ENCODE data around the gene COL2A1. TPM values are rescaled to one million over a fixed set of nuclear protein-coding genes. Genes with fewer than 3 reads are reported as not detected.
A peak's percentile ranks its signal among the peaks of the same experiment; 100 is the strongest.

Gene COL2A1
- total and polyA plus RNA-seq, 4 donors = not detected

DNA sequence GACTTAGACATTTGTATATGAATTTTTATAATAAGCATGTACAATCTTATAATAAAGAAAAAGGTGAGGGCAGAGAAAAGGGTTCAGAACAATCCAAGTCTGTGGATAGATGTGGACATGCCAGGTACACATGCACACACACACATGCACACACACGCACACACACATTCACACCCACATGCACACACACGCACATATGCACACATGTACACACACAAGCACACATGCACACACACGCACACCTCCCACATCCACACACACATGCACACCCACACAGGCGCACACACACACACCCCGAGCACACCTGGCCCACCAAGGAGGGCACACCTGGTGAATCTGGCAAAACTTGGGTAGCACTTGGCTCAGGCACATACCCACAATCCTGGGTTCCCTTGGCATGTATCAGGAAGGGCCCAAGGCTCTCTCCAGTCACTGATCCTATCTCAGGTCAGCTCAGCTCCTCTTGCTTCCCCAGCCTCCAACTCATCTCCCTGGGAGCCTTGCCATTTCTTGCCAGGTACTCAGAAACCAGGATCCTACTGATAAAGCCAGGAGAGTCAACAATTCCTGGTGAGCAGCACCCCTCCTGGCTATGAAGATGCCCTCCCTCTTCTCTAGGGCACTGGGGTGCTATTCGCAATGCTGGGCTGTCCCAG lies 59.5 kb downstream of the COL2A1 start:
- WGBS, 2 donors = 85 to 91% methylated on average over 6 of the region's 6 CpGs
- DNase-seq (no peak), ATAC-seq (ENCODE audit: low FRiP score) (no peak)
- no peaks in the 10 kb centered on the region for H3K27me3 ChIP-seq (ENCODE audit: control insufficient read depth in 1 of 2, insufficient read depth in 2 of 2, low read length in 1 of 2)
- no peaks in the 10 kb centered on the region for H3K9me3 ChIP-seq (ENCODE audit: control insufficient read depth, low read length)
- H3K36me3 ChIP-seq (ENCODE audit: control insufficient read depth in 1 of 2, insufficient read depth in 2 of 2, low read length in 1 of 2) = no peaks in the 10 kb centered on the region
- no peak overlapping the region for H3K4me3 ChIP-seq (ENCODE audit: low read length in 2 of 2)
- no peak overlapping the region for H3K27ac ChIP-seq (ENCODE audit: low read depth in 1 of 2, low read length in 2 of 2)
- H3K4me1 ChIP-seq (ENCODE audit: control insufficient read depth in 1 of 2, insufficient read depth in 2 of 2, low read length in 2 of 2) = no peaks in the 10 kb centered on the region
- intact Hi-C loops (cut with DNase I) = loop anchor here in 1 of 2 donors (5.0 kb wide), 2 partner anchors 38 to 73 kb away; no protein-coding TSS in a partner anchor

DNA sequence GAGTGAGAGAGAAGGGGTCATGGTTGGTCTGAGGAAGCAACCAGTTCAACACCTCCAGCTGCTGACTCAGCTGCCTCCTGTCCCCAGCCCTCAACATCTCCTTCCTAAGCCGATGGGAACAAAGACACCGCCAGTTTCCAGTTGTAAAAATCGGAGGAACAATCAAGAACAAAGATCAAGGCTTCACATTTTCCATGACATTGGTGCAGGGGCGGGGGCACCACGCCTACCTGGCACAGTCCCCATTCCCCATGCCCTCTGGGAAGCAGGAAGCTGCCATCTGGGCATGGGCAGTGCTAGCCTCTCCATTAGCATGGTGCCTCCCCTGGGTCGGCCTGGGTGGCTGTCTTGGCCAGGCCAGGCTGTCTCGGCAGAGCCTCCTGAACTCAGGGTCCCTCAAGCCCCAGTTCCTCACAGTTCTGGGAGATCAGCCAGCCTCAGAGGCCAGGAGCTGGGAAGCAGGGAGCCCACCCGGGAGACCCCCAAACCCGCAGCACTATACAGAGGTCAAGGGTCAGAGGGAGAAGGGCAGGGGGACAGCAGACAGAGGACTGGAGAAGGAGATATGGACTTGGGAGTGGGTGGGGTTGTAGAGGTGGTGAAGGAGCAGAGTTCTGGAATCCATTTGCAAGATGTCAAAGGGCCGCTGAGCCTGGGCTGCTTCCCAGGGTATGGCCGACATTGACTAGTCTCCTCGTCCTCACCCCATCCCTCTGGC lies 60.5 kb downstream of the COL2A1 start:
- Histone ChIP-seq H3K27me3 (ENCODE audit: control insufficient read depth in 1 of 2, insufficient read depth in 2 of 2, low read length in 1 of 2) (no peaks in the 10 kb centered on the region), H3K27ac (ENCODE audit: low read depth in 1 of 2, low read length in 2 of 2) (no peak overlapping the region), H3K36me3 (ENCODE audit: control insufficient read depth in 1 of 2, insufficient read depth in 2 of 2, low read length in 1 of 2) (no peaks in the 10 kb centered on the region), H3K4me1 (ENCODE audit: control insufficient read depth in 1 of 2, insufficient read depth in 2 of 2, low read length in 2 of 2) (no peaks in the 10 kb centered on the region), H3K4me3 (ENCODE audit: low read length in 2 of 2) (no peak overlapping the region), H3K9me3 (ENCODE audit: control insufficient read depth, low read length) (no peaks in the 10 kb centered on the region)
- 76 to 87% methylated on average over 11 to 12 of the region's 12 CpGs for WGBS, 2 donors
- no peak for DNase-seq
- ATAC-seq (ENCODE audit: low FRiP score) = no peak
- intact Hi-C loops (cut with DNase I) = no loop called here

DNA sequence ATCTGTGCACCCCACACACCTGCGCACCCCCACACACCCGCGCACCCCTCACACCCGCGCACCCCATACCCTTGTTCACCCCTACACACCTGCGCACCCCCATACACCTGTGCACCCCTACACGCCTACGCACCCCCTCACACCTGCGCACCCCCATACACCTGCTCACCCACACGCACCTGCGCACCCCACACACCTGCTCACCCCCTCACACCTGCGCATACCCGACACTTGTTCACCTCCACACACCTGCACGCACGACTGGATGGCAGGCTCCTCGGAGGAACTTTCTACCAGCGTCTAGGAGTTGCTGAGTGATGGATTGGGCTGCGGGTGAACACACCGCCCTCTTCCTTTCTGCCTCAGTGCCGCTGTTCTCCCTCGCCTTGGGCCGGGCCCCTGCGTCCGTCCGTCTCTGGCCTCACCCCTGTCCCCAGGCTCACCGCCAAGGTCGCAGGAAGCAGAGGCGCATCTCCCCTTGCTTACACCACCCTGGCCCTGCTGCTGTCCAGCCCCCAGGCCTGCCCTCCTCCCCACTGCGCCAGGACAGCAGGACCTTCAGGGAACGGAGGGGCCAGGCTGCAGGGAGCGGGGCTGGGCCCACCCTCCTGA lies 61.6 kb downstream of the COL2A1 start:
- Histone ChIP-seq H3K4me1 (ENCODE audit: control insufficient read depth in 1 of 2, insufficient read depth in 2 of 2, low read length in 2 of 2) (no peaks in the 10 kb centered on the region), H3K36me3 (ENCODE audit: control insufficient read depth in 1 of 2, insufficient read depth in 2 of 2, low read length in 1 of 2) (no peaks in the 10 kb centered on the region), H3K27ac (ENCODE audit: low read depth in 1 of 2, low read length in 2 of 2) (no peak overlapping the region), H3K4me3 (ENCODE audit: low read length in 2 of 2) (no peak overlapping the region), H3K9me3 (ENCODE audit: control insufficient read depth, low read length) (no peaks in the 10 kb centered on the region), H3K27me3 (ENCODE audit: control insufficient read depth in 1 of 2, insufficient read depth in 2 of 2, low read length in 1 of 2) (no peaks in the 10 kb centered on the region)
- intact Hi-C loops (cut with DNase I) = no loop called here
- ATAC-seq (ENCODE audit: low FRiP score) (peak; percentile 24), DNase-seq (no peak)
- 58 to 60% methylated on average over 30 to 31 of the region's 31 CpGs for WGBS, 2 donors

DNA sequence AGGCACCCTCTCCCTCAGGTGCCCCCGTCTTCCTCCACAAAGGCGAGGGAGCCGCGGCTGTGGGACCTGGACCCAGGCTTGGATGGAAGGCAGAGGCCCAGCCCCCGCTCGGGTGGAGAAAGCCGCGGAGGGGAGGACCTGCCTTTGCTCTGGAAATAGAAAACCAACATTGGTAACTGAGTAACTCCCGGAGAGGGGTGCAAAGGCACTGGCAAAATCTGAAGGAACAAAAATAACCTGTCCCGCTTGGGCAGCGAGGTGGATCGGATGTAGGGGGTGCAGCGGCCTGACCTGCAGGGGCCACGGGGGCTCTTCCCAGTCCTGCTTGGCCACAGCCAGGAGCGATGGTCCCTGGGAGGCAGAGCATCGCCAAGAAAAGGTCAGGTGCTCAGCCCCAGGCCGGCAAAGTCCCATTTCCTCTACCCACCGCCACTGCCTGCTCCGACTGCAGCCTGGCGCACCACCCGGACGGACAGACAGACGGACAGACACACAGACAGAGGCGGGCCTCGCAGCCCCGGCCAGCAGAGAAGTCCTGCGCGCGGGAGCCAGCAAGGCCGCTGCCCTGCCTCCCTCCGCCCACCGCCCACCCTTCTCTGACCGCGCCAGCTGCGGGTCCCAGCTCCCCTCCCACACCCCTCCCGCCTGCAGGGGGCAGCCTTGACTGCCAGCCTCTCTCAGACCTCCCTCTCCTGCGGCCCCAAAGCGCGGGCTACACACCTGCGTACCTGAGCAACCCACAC lies 62.2 kb downstream of the COL2A1 start:
- ATAC-seq (ENCODE audit: low FRiP score) (peak; percentile 3), DNase-seq (no peak)
- Histone ChIP-seq H3K27ac (ENCODE audit: low read depth in 1 of 2, low read length in 2 of 2) (no peak overlapping the region), H3K27me3 (ENCODE audit: control insufficient read depth in 1 of 2, insufficient read depth in 2 of 2, low read length in 1 of 2) (no peaks in the 10 kb centered on the region), H3K9me3 (ENCODE audit: control insufficient read depth, low read length) (no peaks in the 10 kb centered on the region), H3K4me1 (ENCODE audit: control insufficient read depth in 1 of 2, insufficient read depth in 2 of 2, low read length in 2 of 2) (no peaks in the 10 kb centered on the region), H3K4me3 (ENCODE audit: low read length in 2 of 2) (no peak overlapping the region), H3K36me3 (ENCODE audit: control insufficient read depth in 1 of 2, insufficient read depth in 2 of 2, low read length in 1 of 2) (no peaks in the 10 kb centered on the region)
- WGBS, 2 donors = 18 to 21% methylated on average over 34 to 40 of the region's 40 CpGs
- intact Hi-C loops (cut with DNase I) = no loop called here

DNA sequence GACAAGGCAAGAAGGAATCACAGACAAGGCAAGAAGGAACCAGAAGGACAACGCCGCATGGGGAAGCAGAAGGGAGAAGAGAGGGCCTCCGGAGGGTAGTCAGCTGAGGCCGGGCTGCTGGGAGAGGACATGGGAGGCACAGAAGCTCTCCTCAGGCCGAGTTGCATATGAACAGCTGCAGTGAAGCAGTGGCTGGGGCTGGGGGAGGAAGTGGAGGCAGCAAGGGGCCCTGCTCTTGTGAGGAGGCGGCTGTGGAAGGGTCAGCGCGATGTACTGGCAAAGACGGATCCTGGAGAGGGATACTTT lies 62.8 kb downstream of the COL2A1 start:
- Histone ChIP-seq H3K27ac (ENCODE audit: low read depth in 1 of 2, low read length in 2 of 2) (no peak overlapping the region), H3K9me3 (ENCODE audit: control insufficient read depth, low read length) (no peaks in the 10 kb centered on the region), H3K27me3 (ENCODE audit: control insufficient read depth in 1 of 2, insufficient read depth in 2 of 2, low read length in 1 of 2) (no peaks in the 10 kb centered on the region), H3K4me1 (ENCODE audit: control insufficient read depth in 1 of 2, insufficient read depth in 2 of 2, low read length in 2 of 2) (no peaks in the 10 kb centered on the region), H3K36me3 (ENCODE audit: control insufficient read depth in 1 of 2, insufficient read depth in 2 of 2, low read length in 1 of 2) (no peaks in the 10 kb centered on the region), H3K4me3 (ENCODE audit: low read length in 2 of 2) (no peak overlapping the region)
- intact Hi-C loops (cut with DNase I) = no loop called here
- no peak for DNase-seq
- 91 to 94% methylated on average over 9 of the region's 9 CpGs for WGBS, 2 donors
- no peak for ATAC-seq (ENCODE audit: low FRiP score)

DNA sequence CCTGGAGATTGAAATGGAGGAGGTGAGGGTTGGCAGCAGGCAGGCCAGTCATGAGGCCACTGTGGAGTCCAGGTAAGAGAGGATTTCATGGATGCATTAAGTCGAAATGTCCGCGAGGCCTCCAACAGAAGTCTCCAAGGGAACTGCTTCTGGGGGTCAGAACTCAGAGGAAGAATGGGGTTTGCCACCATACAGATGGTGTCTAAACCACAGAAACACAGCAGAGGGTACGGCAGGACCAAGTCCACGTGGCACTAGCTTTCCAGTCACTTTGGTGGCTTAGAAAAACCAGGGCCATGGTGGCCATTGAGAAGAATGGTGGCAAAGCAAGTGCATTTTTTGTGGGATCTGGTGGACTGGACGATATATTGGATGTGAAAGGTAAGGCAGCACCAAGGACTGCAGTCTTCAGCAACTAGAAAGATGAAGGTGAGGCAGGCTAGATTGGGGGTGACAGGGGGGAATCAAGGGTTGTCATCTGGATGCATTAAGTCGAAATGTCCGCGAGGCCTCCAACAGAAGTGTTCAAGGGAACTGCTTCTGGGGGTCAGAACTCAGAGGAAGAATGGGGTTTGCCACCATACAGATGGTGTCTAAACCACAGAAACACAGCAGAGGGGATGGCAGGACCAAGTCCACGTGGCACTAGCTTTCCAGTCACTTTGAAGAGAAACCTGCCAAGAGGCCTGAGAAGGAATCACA lies 63.4 kb downstream of the COL2A1 start:
- H3K36me3 ChIP-seq (ENCODE audit: control insufficient read depth in 1 of 2, insufficient read depth in 2 of 2, low read length in 1 of 2) = no peaks in the 10 kb centered on the region
- no peaks in the 10 kb centered on the region for H3K27me3 ChIP-seq (ENCODE audit: control insufficient read depth in 1 of 2, insufficient read depth in 2 of 2, low read length in 1 of 2)
- DNase-seq (no peak), ATAC-seq (ENCODE audit: low FRiP score) (no peak)
- no peak overlapping the region for H3K27ac ChIP-seq (ENCODE audit: low read depth in 1 of 2, low read length in 2 of 2)
- H3K9me3 ChIP-seq (ENCODE audit: control insufficient read depth, low read length) = no peaks in the 10 kb centered on the region
- no peak overlapping the region for H3K4me3 ChIP-seq (ENCODE audit: low read length in 2 of 2)
- 95 to 96% methylated on average over 10 of the region's 10 CpGs for WGBS, 2 donors
- H3K4me1 ChIP-seq (ENCODE audit: control insufficient read depth in 1 of 2, insufficient read depth in 2 of 2, low read length in 2 of 2) = no peaks in the 10 kb centered on the region
- intact Hi-C loops (cut with DNase I) = no loop called here

DNA sequence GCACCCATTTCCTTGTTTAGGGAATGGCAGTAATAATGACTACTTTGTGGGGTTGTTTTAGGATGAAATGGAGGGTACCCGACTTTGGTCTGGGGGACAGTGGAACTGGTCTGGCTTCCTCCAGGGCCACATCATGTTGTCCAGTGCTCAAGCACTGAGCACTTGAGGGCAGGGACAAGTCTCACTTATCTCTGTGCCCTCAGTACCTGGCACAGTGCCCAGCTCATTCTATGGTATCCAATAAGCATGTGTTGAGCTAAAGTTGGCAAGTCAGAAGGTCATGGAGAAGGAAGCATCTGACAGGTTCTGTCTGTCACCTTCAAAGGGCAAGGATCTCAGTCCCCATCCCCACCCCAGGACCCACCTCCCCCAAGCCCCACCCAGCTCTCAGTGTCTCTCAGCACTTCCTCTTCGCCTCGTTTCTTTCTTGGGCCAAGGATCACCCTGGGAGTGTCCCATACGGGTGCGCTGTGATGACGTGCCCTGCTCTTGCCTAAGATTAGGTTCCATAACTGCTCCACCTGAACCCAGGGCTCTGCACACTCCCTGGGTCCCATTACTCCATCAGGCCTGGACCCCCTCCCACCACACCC lies 65.2 kb downstream of the COL2A1 start:
- intact Hi-C loops (cut with DNase I) = no loop called here

DNA sequence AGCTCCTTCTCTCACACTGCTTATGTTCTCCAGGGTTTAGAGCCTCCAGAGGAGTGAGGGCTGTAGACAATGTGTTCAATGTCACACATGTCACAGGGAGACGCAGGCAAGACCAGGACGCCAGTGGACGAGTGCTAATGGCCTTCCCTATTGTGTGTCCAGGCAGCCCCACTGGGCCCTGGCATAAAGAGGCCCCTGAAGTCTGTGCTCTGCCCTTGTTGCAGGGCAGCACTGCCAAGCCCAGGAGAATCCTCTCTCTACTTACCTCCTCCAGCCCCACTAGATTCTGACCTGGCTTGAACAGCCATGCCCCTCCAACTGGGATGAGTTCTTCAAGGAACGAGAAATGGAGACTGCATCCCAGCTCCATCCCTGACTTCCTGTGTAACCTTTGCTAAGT lies 65.7 kb downstream of the COL2A1 start:
- no peaks in the 10 kb centered on the region for H3K27me3 ChIP-seq (ENCODE audit: control insufficient read depth in 1 of 2, insufficient read depth in 2 of 2, low read length in 1 of 2)
- intact Hi-C loops (cut with DNase I) = no loop called here
- WGBS, 2 donors = 95 to 97% methylated on average over 4 of the region's 4 CpGs
- H3K4me3 ChIP-seq (ENCODE audit: low read length in 2 of 2) = no peak overlapping the region
- DNase-seq = no peak
- H3K4me1 ChIP-seq (ENCODE audit: control insufficient read depth in 1 of 2, insufficient read depth in 2 of 2, low read length in 2 of 2) = no peaks in the 10 kb centered on the region
- H3K27ac ChIP-seq (ENCODE audit: low read depth in 1 of 2, low read length in 2 of 2) = no peak overlapping the region
- H3K36me3 ChIP-seq (ENCODE audit: control insufficient read depth in 1 of 2, insufficient read depth in 2 of 2, low read length in 1 of 2) = no peaks in the 10 kb centered on the region
- no peaks in the 10 kb centered on the region for H3K9me3 ChIP-seq (ENCODE audit: control insufficient read depth, low read length)
- ATAC-seq (ENCODE audit: low FRiP score) = no peak

More for the DNA sequence above, 65.2 kb downstream of the COL2A1 start:
- no peaks in the 10 kb centered on the region for H3K9me3 ChIP-seq (ENCODE audit: control insufficient read depth, low read length)
- H3K27ac ChIP-seq (ENCODE audit: low read depth in 1 of 2, low read length in 2 of 2) = no peak overlapping the region
- no peaks in the 10 kb centered on the region for H3K36me3 ChIP-seq (ENCODE audit: control insufficient read depth in 1 of 2, insufficient read depth in 2 of 2, low read length in 1 of 2)
- H3K4me1 ChIP-seq (ENCODE audit: control insufficient read depth in 1 of 2, insufficient read depth in 2 of 2, low read length in 2 of 2) = no peaks in the 10 kb centered on the region
- no peak overlapping the region for H3K4me3 ChIP-seq (ENCODE audit: low read length in 2 of 2)
- ATAC-seq (ENCODE audit: low FRiP score) (no peak), DNase-seq (no peak)
- H3K27me3 ChIP-seq (ENCODE audit: control insufficient read depth in 1 of 2, insufficient read depth in 2 of 2, low read length in 1 of 2) = no peaks in the 10 kb centered on the region
- 88 to 96% methylated on average over 6 of the region's 6 CpGs for WGBS, 2 donors

Data from aorta (tissue), 5 donors.